Testis (tissue), 3 donors: ENCODE measurements around the gene CRTAC1. TPM values are rescaled to one million over a fixed set of nuclear protein-coding genes. Genes with fewer than 3 reads are reported as not detected.
"Not testable (repeated sequence)": the region's sequence is repeated elsewhere in the genome, so short reads cannot be mapped to it uniquely, and the experiment has no call there.

Experiments used
- DNase-seq: peaks from one replicate; pipeline ENCODE4 v3.0.0-alpha.2; 2019
- H3K27ac ChIP-seq, 2 donors: fragments of 200-600 bp; sonication (generic); one replicate each; pipeline ENCODE4 v1.5.1; 2019
- H3K27me3 ChIP-seq: fragments of 200-600 bp; sonication (generic); one replicate; pipeline ENCODE4 v1.5.1; 2019
- H3K36me3 ChIP-seq: fragments of 200-600 bp; sonication (generic); one replicate; pipeline ENCODE4 v1.5.1; 2017; ENCODE audit warnings: low read depth; ENCODE audit errors: missing control alignments
- H3K4me1 ChIP-seq: fragments of 200-600 bp; sonication (generic); one replicate; pipeline ENCODE4 v1.5.1; 2019
- H3K4me3 ChIP-seq, 2 donors: fragments of 200-600 bp; sonication (generic); one replicate each; pipeline ENCODE4 v1.5.1; 2017 to 2019
- H3K9me3 ChIP-seq: fragments of 200-600 bp; sonication (generic); one replicate; pipeline ENCODE4 v1.5.1; 2017
- POLR2A ChIP-seq: fragments of 450-650 bp; IDR thresholded peaks from one replicate; pipeline ENCODE4 v1.6.1; 2017; ENCODE audit warnings: antibody characterized with exemption, mild to moderate bottlenecking, moderate library complexity
- WGBS, 2 donors: methylation state at CpG; one replicate each; pipeline ENCODE4 v1.1.5; 2018; 5-methylcytosine and 5-hydroxymethylcytosine counted together
- intact Hi-C: fragments of 100-400 bp; cut with DNase I; formaldehyde crosslinking; loops from one replicate; pipeline ENCODE4 v1.15.1; 2023; ENCODE audit warnings: low total_unique reads
- polyA plus RNA-seq: library from polyadenylated mRNA; stranded (reverse); fragments of 350-450 nt; fragmentation: Illumina TruSeq; extraction: RNeasy Lipid Tissue Mini Kit (QIAGEN cat#74804); gene quantifications from one replicate; pipeline ENCODE4 v1.2.3, GENCODE V29; 2014; ENCODE audit warnings: low read depth, low replicate concordance; ENCODE audit not compliant: insufficient read depth
- total RNA-seq, 2 donors: library from RNA; depleted of rRNA; stranded (reverse); fragments of >200 nt; gene quantifications; one replicate each; pipeline ENCODE4 v1.2.3, GENCODE V29; 2016
- TF ChIP-seq, protein P1 (sequence below), 3 experiments: fragments of 450-650 bp in 2 of 3; fragments of 200-600 bp in 1 of 3; sonication (generic) in 1 of 3; IDR thresholded peaks; one replicate each; pipeline ENCODE4 v1.5.1; 2016 to 2019; ENCODE audit warnings: antibody characterized with exemption in 3 of 3, mild to moderate bottlenecking in 2 of 3, moderate library complexity in 1 of 3

The CRTAC1 gene
- total and polyA plus RNA-seq, 3 donors from 2014 or later, result 7.5 to 12.2 (median 11.5) TPM

GRCh38 chr10:97849687-97850402 lies 180.6 kb downstream of the CRTAC1 start, which contains the start of gene GOLGA7B:
Gene GOLGA7B (plus strand): TSS chr10:97849843. CDS start chr10:97850304, 461 bp downstream.
- DNase-seq, result peak; percentile 39

GRCh38 chr10:97849103-97849686 lies 181.2 kb downstream of the CRTAC1 start:
- H3K4me3 ChIP-seq, result peak overlapping the region; percentile 44 to 51
- 8 to 9% methylated on average over 16 of the region's 16 CpGs for WGBS, 2 donors
- H3K9me3 ChIP-seq, result no peaks in the 10 kb centered on the region
- TF ChIP-seq POLR2A, result no peak
- TF ChIP-seq, protein P1, sequence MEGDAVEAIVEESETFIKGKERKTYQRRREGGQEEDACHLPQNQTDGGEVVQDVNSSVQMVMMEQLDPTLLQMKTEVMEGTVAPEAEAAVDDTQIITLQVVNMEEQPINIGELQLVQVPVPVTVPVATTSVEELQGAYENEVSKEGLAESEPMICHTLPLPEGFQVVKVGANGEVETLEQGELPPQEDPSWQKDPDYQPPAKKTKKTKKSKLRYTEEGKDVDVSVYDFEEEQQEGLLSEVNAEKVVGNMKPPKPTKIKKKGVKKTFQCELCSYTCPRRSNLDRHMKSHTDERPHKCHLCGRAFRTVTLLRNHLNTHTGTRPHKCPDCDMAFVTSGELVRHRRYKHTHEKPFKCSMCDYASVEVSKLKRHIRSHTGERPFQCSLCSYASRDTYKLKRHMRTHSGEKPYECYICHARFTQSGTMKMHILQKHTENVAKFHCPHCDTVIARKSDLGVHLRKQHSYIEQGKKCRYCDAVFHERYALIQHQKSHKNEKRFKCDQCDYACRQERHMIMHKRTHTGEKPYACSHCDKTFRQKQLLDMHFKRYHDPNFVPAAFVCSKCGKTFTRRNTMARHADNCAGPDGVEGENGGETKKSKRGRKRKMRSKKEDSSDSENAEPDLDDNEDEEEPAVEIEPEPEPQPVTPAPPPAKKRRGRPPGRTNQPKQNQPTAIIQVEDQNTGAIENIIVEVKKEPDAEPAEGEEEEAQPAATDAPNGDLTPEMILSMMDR (IDR thresholded peaks at IDR 0.05), result no peak
- H3K27me3 ChIP-seq, result no peaks in the 10 kb centered on the region
- no peak overlapping the region for H3K27ac ChIP-seq
- no peaks in the 10 kb centered on the region for H3K36me3 ChIP-seq
- DNase-seq, result no peak
- intact Hi-C loops, result no loop called here
- H3K4me1 ChIP-seq, result peaks cover 4% of the 10 kb centered on the region

More at GRCh38 chr10:97849687-97850402, 180.6 kb downstream of the CRTAC1 start, which contains the start of gene GOLGA7B:
- Histone ChIP-seq H3K4me3 (peak within 1 kb of the TSS; percentile 44 to 51), H3K27ac (no peak within 1 kb of the TSS), H3K36me3 (no peaks in the 10 kb centered on the region), H3K9me3 (no peaks in the 10 kb centered on the region), H3K27me3 (no peaks in the 10 kb centered on the region), H3K4me1 (peaks cover 4% of the 10 kb centered on the region)
- intact Hi-C loops, result no loop called here
- 0 to 1% methylated on average over 6 to 55 of the region's 87 CpGs for WGBS, 2 donors
- TF ChIP-seq, protein P1 (IDR thresholded peaks at IDR 0.05), result no peak
- TF ChIP-seq POLR2A, result no peak

- intact Hi-C loops, result no loop called here
- H3K27ac ChIP-seq, result no peak overlapping the region
- no peak overlapping the region for H3K4me3 ChIP-seq
- 85 to 96% methylated on average over 3 of the region's 3 CpGs for WGBS, 2 donors
- no peak for DNase-seq
- TF ChIP-seq POLR2A, result no peak
- TF ChIP-seq, protein P1 (IDR thresholded peaks at IDR 0.05), result no peak
- no peaks in the 10 kb centered on the region for H3K9me3 ChIP-seq
- no peaks in the 10 kb centered on the region for H3K4me1 ChIP-seq
- H3K36me3 ChIP-seq, result no peaks in the 10 kb centered on the region
- H3K27me3 ChIP-seq, result no peaks in the 10 kb centered on the region
Measured at GRCh38 chr10:97844678-97845077, 185.7 kb downstream of the CRTAC1 start.

- H3K27me3 ChIP-seq, intact Hi-C loops, H3K9me3 ChIP-seq, H3K4me1 ChIP-seq, H3K36me3 ChIP-seq, H3K4me3 ChIP-seq, DNase-seq, H3K27ac ChIP-seq: not testable (repeated sequence)
- WGBS, 2 donors, result 88 to 96% methylated on average over 1 to 2 of the region's 2 CpGs
Measured at GRCh38 chr10:97843972-97844371, 186.4 kb downstream of the CRTAC1 start.

GRCh38 chr10:97843281-97843671 lies 187.1 kb downstream of the CRTAC1 start:
- Histone ChIP-seq H3K4me3 (no peak overlapping the region), H3K27ac (no peak overlapping the region), H3K36me3 (no peaks in the 10 kb centered on the region), H3K4me1 (no peaks in the 10 kb centered on the region), H3K27me3 (no peaks in the 10 kb centered on the region), H3K9me3 (no peaks in the 10 kb centered on the region)
- no peak for DNase-seq
- TF ChIP-seq, protein P1 (IDR thresholded peaks at IDR 0.05), result no peak
- no peak for TF ChIP-seq POLR2A
- WGBS, 2 donors, result 59 to 73% methylated on average over 2 of the region's 2 CpGs
- intact Hi-C loops, result no loop called here
